Measurements from ENCODE around the gene RPIA. TPM values are rescaled to one million over a fixed set of nuclear protein-coding genes. Genes with fewer than 3 reads are reported as not detected.

Gene RPIA
- total RNA-seq, 1 donor from 2014 or later = 13.3 TPM

GRCh38 chr2:88736437-88736836 is 45.0 kb downstream of the RPIA start:
- Histone ChIP-seq H3K4me1 (ENCODE audit: insufficient read depth, low read length) (peaks cover 21% of the 10 kb centered on the region), H3K79me2 (ENCODE audit: insufficient read depth, low read length) (no peaks in the 10 kb centered on the region), H2AFZ (ENCODE audit: low read depth, low read length) (no peak overlapping the region), H3K9me3 (ENCODE audit: insufficient read depth, low read depth, low read length) (no peaks in the 10 kb centered on the region), H3K9ac (ENCODE audit: low read length) (no peak overlapping the region), H3K36me3 (ENCODE audit: insufficient read depth, low read length) (no peaks in the 10 kb centered on the region), H3K27ac (ENCODE audit: low read depth, low read length) (no peak overlapping the region), H3K4me3 (ENCODE audit: insufficient read depth, low read depth, low read length) (no peak overlapping the region), H3K27me3 (ENCODE audit: insufficient read depth, low read length) (no peaks in the 10 kb centered on the region), H3K4me2 (ENCODE audit: low read length) (no peak overlapping the region), H4K20me1 (ENCODE audit: insufficient read depth, low read length) (peaks cover 17% of the 10 kb centered on the region)
- Mint-ChIP-seq H3K4me3 (ENCODE audit: unreplicated experiment) (no peak overlapping the region), H3K27ac (ENCODE audit: unreplicated experiment) (no peak overlapping the region), H3K4me1 (ENCODE audit: low read depth, unreplicated experiment) (peaks cover 9% of the 10 kb centered on the region), H3K9me3 (ENCODE audit: unreplicated experiment) (no peaks in the 10 kb centered on the region), H3K27me3 (ENCODE audit: low read depth, unreplicated experiment) (no peaks in the 10 kb centered on the region), H3K36me3 (ENCODE audit: low read depth, unreplicated experiment) (peaks cover 11% of the 10 kb centered on the region)
- no peak for DNase-seq (ENCODE audit: low read depth)
- TF ChIP-seq CTCF (IDR thresholded peaks at IDR 0.05; ENCODE audit: insufficient read depth, low read depth, low read length) (no peak), EZH2 (IDR thresholded peaks at IDR 0.05; ENCODE audit: insufficient read depth, low read length) (no peak)
- no peak for FAIRE-seq

GRCh38 chr2:88737385-88737784 is 45.9 kb downstream of the RPIA start:
- no peaks in the 10 kb centered on the region for H3K27me3 Mint-ChIP-seq (ENCODE audit: low read depth, unreplicated experiment)
- Histone ChIP-seq H3K27me3 (ENCODE audit: insufficient read depth, low read length) (no peaks in the 10 kb centered on the region), H2AFZ (ENCODE audit: low read depth, low read length) (no peak overlapping the region), H3K4me1 (ENCODE audit: insufficient read depth, low read length) (peaks cover 21% of the 10 kb centered on the region), H3K36me3 (ENCODE audit: insufficient read depth, low read length) (no peaks in the 10 kb centered on the region), H3K9me3 (ENCODE audit: insufficient read depth, low read depth, low read length) (no peaks in the 10 kb centered on the region), H3K27ac (ENCODE audit: low read depth, low read length) (no peak overlapping the region), H4K20me1 (ENCODE audit: insufficient read depth, low read length) (peaks cover 17% of the 10 kb centered on the region), H3K9ac (ENCODE audit: low read length) (no peak overlapping the region), H3K4me3 (ENCODE audit: insufficient read depth, low read depth, low read length) (no peak overlapping the region), H3K4me2 (ENCODE audit: low read length) (peak overlapping the region; percentile 56), H3K79me2 (ENCODE audit: insufficient read depth, low read length) (no peaks in the 10 kb centered on the region)
- H3K4me1 Mint-ChIP-seq (ENCODE audit: low read depth, unreplicated experiment) = peaks cover 9% of the 10 kb centered on the region
- H3K9me3 Mint-ChIP-seq (ENCODE audit: unreplicated experiment) = no peaks in the 10 kb centered on the region
- FAIRE-seq (no peak), DNase-seq (ENCODE audit: low read depth) (peak; percentile 78)
- peaks cover 13% of the 10 kb centered on the region for H3K36me3 Mint-ChIP-seq (ENCODE audit: low read depth, unreplicated experiment)
- H3K27ac Mint-ChIP-seq (ENCODE audit: unreplicated experiment) = no peak overlapping the region
- no peak for TF ChIP-seq CTCF (IDR thresholded peaks at IDR 0.05; ENCODE audit: insufficient read depth, low read depth, low read length)
- H3K4me3 Mint-ChIP-seq (ENCODE audit: unreplicated experiment) = no peak overlapping the region

GRCh38 chr2:88738271-88738670 is 46.8 kb downstream of the RPIA start:
- Mint-ChIP-seq H3K9me3 (ENCODE audit: unreplicated experiment) (no peaks in the 10 kb centered on the region), H3K4me1 (ENCODE audit: low read depth, unreplicated experiment) (peaks cover 4% of the 10 kb centered on the region), H3K4me3 (ENCODE audit: unreplicated experiment) (no peak overlapping the region), H3K36me3 (ENCODE audit: low read depth, unreplicated experiment) (peaks cover 17% of the 10 kb centered on the region), H3K27ac (ENCODE audit: unreplicated experiment) (no peak overlapping the region), H3K27me3 (ENCODE audit: low read depth, unreplicated experiment) (no peaks in the 10 kb centered on the region)
- H3K79me2 ChIP-seq (ENCODE audit: insufficient read depth, low read length) = no peaks in the 10 kb centered on the region
- H3K27me3 ChIP-seq (ENCODE audit: insufficient read depth, low read length) = no peaks in the 10 kb centered on the region
- no peak overlapping the region for H2AFZ ChIP-seq (ENCODE audit: low read depth, low read length)
- peak; percentile 77 for DNase-seq (ENCODE audit: low read depth)
- peaks cover 11% of the 10 kb centered on the region for H4K20me1 ChIP-seq (ENCODE audit: insufficient read depth, low read length)
- H3K9ac ChIP-seq (ENCODE audit: low read length) = no peak overlapping the region
- H3K4me1 ChIP-seq (ENCODE audit: insufficient read depth, low read length) = peaks cover 19% of the 10 kb centered on the region
- no peak overlapping the region for H3K4me3 ChIP-seq (ENCODE audit: insufficient read depth, low read depth, low read length)
- TF ChIP-seq CTCF (IDR thresholded peaks at IDR 0.05; ENCODE audit: insufficient read depth, low read depth, low read length) = no peak
- no peak for TF ChIP-seq EZH2 (IDR thresholded peaks at IDR 0.05; ENCODE audit: insufficient read depth, low read length)
- peak overlapping the region; percentile 56 for H3K4me2 ChIP-seq (ENCODE audit: low read length)
- H3K9me3 ChIP-seq (ENCODE audit: insufficient read depth, low read depth, low read length) = no peaks in the 10 kb centered on the region
- peaks cover 3% of the 10 kb centered on the region for H3K36me3 ChIP-seq (ENCODE audit: insufficient read depth, low read length)
- no peak for FAIRE-seq
- H3K27ac ChIP-seq (ENCODE audit: low read depth, low read length) = no peak overlapping the region
